ENCODE measurements around the gene COX5B.
"Not testable (repeated sequence)": the region's sequence is repeated elsewhere in the genome, so short reads cannot be mapped to it uniquely, and the experiment has no call there.

DNA sequence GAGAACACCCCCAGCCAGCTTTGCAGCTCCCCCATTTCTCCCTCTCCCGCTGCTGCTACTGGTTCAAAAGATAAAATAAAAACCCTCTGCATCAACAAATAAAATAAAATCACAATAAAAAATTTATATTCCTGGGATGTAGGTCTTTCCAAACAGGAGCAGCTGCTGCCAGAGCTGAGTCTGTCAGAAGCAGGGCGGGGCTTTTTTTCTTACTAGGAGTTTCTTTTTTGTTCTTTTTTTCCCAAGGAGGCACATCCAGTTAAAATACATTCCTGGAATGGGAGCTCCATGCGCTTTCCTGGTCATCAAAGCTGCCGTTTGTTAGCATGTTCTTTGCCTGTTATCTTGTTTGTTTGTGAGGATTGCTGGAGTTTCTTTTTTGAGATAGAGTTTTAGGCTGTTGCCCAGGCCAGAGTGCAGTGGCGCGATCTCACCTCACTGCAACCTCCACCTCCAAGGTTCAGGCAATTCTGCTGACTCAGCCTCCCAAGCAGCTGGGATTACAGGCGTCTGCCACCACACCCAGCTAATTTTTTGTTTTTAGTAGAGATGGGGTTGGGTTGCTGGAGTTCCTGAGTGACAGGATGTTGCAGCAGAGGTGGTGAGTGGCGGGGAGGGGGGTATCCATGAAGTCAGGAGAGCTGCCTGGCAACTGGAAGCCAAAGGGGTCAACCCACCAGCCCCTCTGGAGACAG, 20.4 kb upstream of the COX5B start:
- TF ChIP-seq, protein P1, sequence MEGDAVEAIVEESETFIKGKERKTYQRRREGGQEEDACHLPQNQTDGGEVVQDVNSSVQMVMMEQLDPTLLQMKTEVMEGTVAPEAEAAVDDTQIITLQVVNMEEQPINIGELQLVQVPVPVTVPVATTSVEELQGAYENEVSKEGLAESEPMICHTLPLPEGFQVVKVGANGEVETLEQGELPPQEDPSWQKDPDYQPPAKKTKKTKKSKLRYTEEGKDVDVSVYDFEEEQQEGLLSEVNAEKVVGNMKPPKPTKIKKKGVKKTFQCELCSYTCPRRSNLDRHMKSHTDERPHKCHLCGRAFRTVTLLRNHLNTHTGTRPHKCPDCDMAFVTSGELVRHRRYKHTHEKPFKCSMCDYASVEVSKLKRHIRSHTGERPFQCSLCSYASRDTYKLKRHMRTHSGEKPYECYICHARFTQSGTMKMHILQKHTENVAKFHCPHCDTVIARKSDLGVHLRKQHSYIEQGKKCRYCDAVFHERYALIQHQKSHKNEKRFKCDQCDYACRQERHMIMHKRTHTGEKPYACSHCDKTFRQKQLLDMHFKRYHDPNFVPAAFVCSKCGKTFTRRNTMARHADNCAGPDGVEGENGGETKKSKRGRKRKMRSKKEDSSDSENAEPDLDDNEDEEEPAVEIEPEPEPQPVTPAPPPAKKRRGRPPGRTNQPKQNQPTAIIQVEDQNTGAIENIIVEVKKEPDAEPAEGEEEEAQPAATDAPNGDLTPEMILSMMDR (IDR thresholded peaks at IDR 0.05): not testable (repeated sequence)
- TF ChIP-seq POLR2AphosphoS5 (IDR thresholded peaks at IDR 0.05): not testable (repeated sequence)
